H9 (cell line): Measurements from ENCODE around the gene PTPRN2. TPM values are rescaled to one million over a fixed set of nuclear protein-coding genes. Genes with fewer than 3 reads are reported as not detected.

ENCODE experiments used
- DNase-seq: peaks from one replicate; pipeline ENCODE4 v3.0.0-alpha.2; 2017
- H2AFZ ChIP-seq: one replicate; pipeline ENCODE4 v1.6.1; 2013; ENCODE audit warnings: mild to moderate bottlenecking, low read length, control low read depth, moderate library complexity
- H2AK5ac ChIP-seq: 2 replicates; pipeline ENCODE4 v1.6.1; 2013; ENCODE audit warnings: low read length, control low read depth, mixed read lengths; ENCODE audit not compliant: insufficient read length
- H2BK120ac ChIP-seq: one replicate; pipeline ENCODE4 v1.6.1; 2013; ENCODE audit warnings: low read depth, mild to moderate bottlenecking, low read length, control low read depth, inconsistent platforms; ENCODE audit not compliant: poor library complexity, severe bottlenecking
- H2BK12ac ChIP-seq: 2 replicates; pipeline ENCODE4 v1.6.1; 2013; ENCODE audit warnings: low read length, control low read depth, mixed read lengths, low read depth; ENCODE audit not compliant: insufficient read length
- H2BK15ac ChIP-seq: 2 replicates; pipeline ENCODE4 v1.6.1; 2013; ENCODE audit warnings: low read depth, low read length, control low read depth
- H2BK20ac ChIP-seq: one replicate; pipeline ENCODE4 v1.6.1; 2013; ENCODE audit warnings: low read depth, mild to moderate bottlenecking, low read length, control low read depth, inconsistent platforms; ENCODE audit not compliant: poor library complexity, severe bottlenecking
- H2BK5ac ChIP-seq: 2 replicates; pipeline ENCODE4 v1.6.1; 2013; ENCODE audit warnings: low read length, control low read depth, mixed read lengths; ENCODE audit not compliant: insufficient read length
- H3K14ac ChIP-seq: 2 replicates; pipeline ENCODE4 v1.6.1; 2013; ENCODE audit warnings: low read length, control low read depth; ENCODE audit not compliant: insufficient read depth
- H3K18ac ChIP-seq: 2 replicates; pipeline ENCODE4 v1.6.1; 2013; ENCODE audit warnings: low read depth, mild to moderate bottlenecking, mixed read lengths, low read length, control low read depth; ENCODE audit not compliant: insufficient read length
- H3K23ac ChIP-seq: 2 replicates; pipeline ENCODE4 v1.6.1; 2013; ENCODE audit warnings: low read length, control low read depth, mixed read lengths, low read depth; ENCODE audit not compliant: insufficient read length
- H3K23me2 ChIP-seq: 2 replicates; pipeline ENCODE4 v1.6.1; 2013; ENCODE audit warnings: low read depth, mild to moderate bottlenecking, mixed read lengths, low read length, control low read depth; ENCODE audit not compliant: insufficient read length, poor library complexity, severe bottlenecking
- H3K27ac ChIP-seq: 2 replicates; pipeline ENCODE4 v1.5.1; 2013; ENCODE audit warnings: low read length, control low read depth, mixed read lengths, low read depth; ENCODE audit not compliant: insufficient read length
- H3K27me3 ChIP-seq: 2 replicates; pipeline ENCODE4 v1.6.1; 2013; ENCODE audit warnings: low read length, control low read depth, inconsistent platforms; ENCODE audit not compliant: insufficient read depth
- H3K4ac ChIP-seq: 2 replicates; pipeline ENCODE4 v1.6.1; 2013; ENCODE audit warnings: low read depth, mild to moderate bottlenecking, control low read depth, inconsistent platforms, low read length, moderate library complexity
- H3K4me1 ChIP-seq: 2 replicates; pipeline ENCODE4 v1.6.1; 2013; ENCODE audit warnings: low read length, control low read depth, inconsistent platforms; ENCODE audit not compliant: insufficient read depth
- H3K4me2 ChIP-seq: 2 replicates; pipeline ENCODE4 v1.6.1; 2013; ENCODE audit warnings: low read length, control low read depth, mixed read lengths; ENCODE audit not compliant: insufficient read length, insufficient read depth
- H3K56ac ChIP-seq: 2 replicates; pipeline ENCODE4 v1.6.1; 2013; ENCODE audit warnings: low read depth, mild to moderate bottlenecking, mixed read lengths, low read length, control low read depth; ENCODE audit not compliant: insufficient read length
- H3K79me1 ChIP-seq: 2 replicates; pipeline ENCODE4 v1.6.1; 2013; ENCODE audit warnings: low read depth, mild to moderate bottlenecking, moderate library complexity, low read length, control low read depth, inconsistent platforms; ENCODE audit not compliant: insufficient read depth, poor library complexity, severe bottlenecking
- H3K79me2 ChIP-seq: 2 replicates; pipeline ENCODE4 v1.6.1; 2013; ENCODE audit warnings: low read length, control low read depth, inconsistent platforms; ENCODE audit not compliant: insufficient read depth
- H3K9ac ChIP-seq: 2 replicates; pipeline ENCODE4 v1.6.1; 2013; ENCODE audit warnings: low read length, control low read depth, mixed read lengths; ENCODE audit not compliant: insufficient read length; ENCODE audit errors: extremely low read depth
- H3K9me3 ChIP-seq: one replicate; pipeline ENCODE4 v1.6.1; 2013; ENCODE audit warnings: low read depth, low read length, inconsistent platforms; ENCODE audit not compliant: control insufficient read depth
- H3T11ph ChIP-seq: one replicate; pipeline ENCODE4 v1.6.1; 2013; ENCODE audit warnings: mild to moderate bottlenecking, low read length, control low read depth, inconsistent platforms
- H4K20me1 ChIP-seq: one replicate; pipeline ENCODE4 v1.6.1; 2013; ENCODE audit not compliant: control insufficient read depth, insufficient read length, insufficient read depth
- H4K5ac ChIP-seq: 2 replicates; pipeline ENCODE4 v1.6.1; 2013; ENCODE audit warnings: low read depth, mild to moderate bottlenecking, mixed read lengths, low read length, control low read depth; ENCODE audit not compliant: insufficient read length
- H4K8ac ChIP-seq: replicated peaks from 2 replicates; pipeline ENCODE4 v1.6.1; 2013; ENCODE audit warnings: low read length, control low read depth, mixed read lengths, low read depth; ENCODE audit not compliant: insufficient read length
- H4K91ac ChIP-seq: 2 replicates; pipeline ENCODE4 v1.6.1; 2013; ENCODE audit warnings: low read depth, mild to moderate bottlenecking, moderate library complexity, mixed read lengths, low read length, control low read depth; ENCODE audit not compliant: insufficient read length
- H3K27ac Mint-ChIP-seq, 3 experiments: 2 replicates in 2 of 3; 3 replicates in 1 of 3; pipeline ENCODE4 v1.8.0; 2020 to 2021; ENCODE audit warnings: mixed read lengths in 3 of 3, mild to moderate bottlenecking in 1 of 3, moderate library complexity in 1 of 3
- H3K27me3 Mint-ChIP-seq: 2 replicates; pipeline ENCODE4 v1.8.0; 2021; ENCODE audit warnings: low read depth, mild to moderate bottlenecking, moderate library complexity, mixed read lengths
- H3K36me3 Mint-ChIP-seq, 3 experiments: 2 replicates in 2 of 3; 3 replicates in 1 of 3; pipeline ENCODE4 v1.8.0; 2020 to 2021; ENCODE audit warnings: low read depth in 3 of 3, mixed read lengths in 3 of 3; ENCODE audit not compliant: insufficient read depth in 1 of 3
- H3K4me1 Mint-ChIP-seq, 2 experiments: 2 replicates each; pipeline ENCODE4 v1.8.0; 2020; ENCODE audit warnings: mixed read lengths in 2 of 2
- H3K4me3 Mint-ChIP-seq, 2 experiments: 2 replicates in 1 of 2; 3 replicates in 1 of 2; pipeline ENCODE4 v1.8.0; 2020 to 2021; ENCODE audit warnings: mild to moderate bottlenecking in 2 of 2, mixed read lengths in 2 of 2, moderate library complexity in 1 of 2
- H3K9me3 Mint-ChIP-seq, 2 experiments: 2 replicates in 1 of 2; 3 replicates in 1 of 2; pipeline ENCODE4 v1.8.0; 2020; ENCODE audit warnings: mild to moderate bottlenecking in 2 of 2, mixed read lengths in 2 of 2, moderate library complexity in 1 of 2
- WGBS: extraction: QIAGEN DNeasy Blood & Tissue Kit; methylation state at CpG from one replicate; pipeline ENCODE4 v1.1.7; 2013; ENCODE audit warnings: missing lambda C conversion rate, low lambda C conversion rate, mixed read lengths; ENCODE audit not compliant: insufficient read length; ENCODE audit errors: extremely low coverage; 5-methylcytosine and 5-hydroxymethylcytosine counted together
- total RNA-seq: library from RNA; stranded (reverse); gene quantifications from 2 replicates; pipeline ENCODE4 v1.2.1, GENCODE V29; 2021
- TF ChIP-seq, protein P1 (sequence below): fragments of 200-600 bp; sonication (generic); conservative IDR thresholded peaks from 3 replicates; pipeline ENCODE4 v1.8.0; 2021; ENCODE audit warnings: antibody characterized with exemption, mild to moderate bottlenecking

The PTPRN2 gene
- total RNA-seq, 1 experiment from 2014 or later, result 5.2 TPM

DNA sequence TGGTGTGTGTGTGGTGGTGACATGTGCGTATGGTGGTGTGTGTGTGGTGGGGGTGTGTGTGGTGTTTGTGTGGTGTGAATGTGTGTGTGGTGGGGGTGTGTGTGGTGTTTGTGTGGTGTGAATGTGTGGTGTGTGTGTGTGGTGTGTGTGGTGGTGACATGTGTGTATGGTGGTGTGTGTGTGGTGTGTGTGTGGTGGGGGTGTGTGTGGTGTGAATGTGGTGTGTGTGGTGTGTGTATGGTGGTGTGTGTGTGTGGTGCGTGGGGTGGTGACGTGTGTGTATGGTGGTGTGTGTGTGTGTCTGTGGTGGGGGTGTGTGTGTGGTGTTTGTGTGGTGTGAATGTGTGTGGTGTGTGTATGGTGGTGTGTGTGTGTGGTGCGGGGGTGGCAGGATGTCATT is 797.7 kb downstream of the PTPRN2 start:
- Histone ChIP-seq H2BK5ac (no peak overlapping the region), H2BK120ac (no peak overlapping the region), H2AFZ (no peak overlapping the region), H3K4me1 (no peaks in the 10 kb centered on the region), H3K23ac (no peak overlapping the region), H2AK5ac (no peak overlapping the region), H4K8ac (no peak overlapping the region), H4K20me1 (no peaks in the 10 kb centered on the region), H2BK12ac (no peak overlapping the region), H3K18ac (peak overlapping the region; percentile 36), H2BK15ac (no peak overlapping the region), H3K79me2 (no peaks in the 10 kb centered on the region), H3K27me3 (no peaks in the 10 kb centered on the region; the same call in 1 of the 2 replicates), H4K91ac (no peak overlapping the region), H3K79me1 (no peaks in the 10 kb centered on the region), H3K9me3 (no peaks in the 10 kb centered on the region), H3K4ac (no peak overlapping the region), H3K56ac (no peak overlapping the region), H3K23me2 (peaks cover 4% of the 10 kb centered on the region), H3T11ph (no peak overlapping the region), H3K14ac (no peak overlapping the region), H2BK20ac (no peak overlapping the region), H4K5ac (no peak overlapping the region), H3K27ac (no peak overlapping the region), H3K9ac (no peak overlapping the region), H3K4me2 (no peak overlapping the region)
- H3K27ac Mint-ChIP-seq, result peak overlapping the region in 1 of 3 experiments; percentile 6; a peak in 1 of 7 replicates
- no peak for DNase-seq
- TF ChIP-seq, protein P1, sequence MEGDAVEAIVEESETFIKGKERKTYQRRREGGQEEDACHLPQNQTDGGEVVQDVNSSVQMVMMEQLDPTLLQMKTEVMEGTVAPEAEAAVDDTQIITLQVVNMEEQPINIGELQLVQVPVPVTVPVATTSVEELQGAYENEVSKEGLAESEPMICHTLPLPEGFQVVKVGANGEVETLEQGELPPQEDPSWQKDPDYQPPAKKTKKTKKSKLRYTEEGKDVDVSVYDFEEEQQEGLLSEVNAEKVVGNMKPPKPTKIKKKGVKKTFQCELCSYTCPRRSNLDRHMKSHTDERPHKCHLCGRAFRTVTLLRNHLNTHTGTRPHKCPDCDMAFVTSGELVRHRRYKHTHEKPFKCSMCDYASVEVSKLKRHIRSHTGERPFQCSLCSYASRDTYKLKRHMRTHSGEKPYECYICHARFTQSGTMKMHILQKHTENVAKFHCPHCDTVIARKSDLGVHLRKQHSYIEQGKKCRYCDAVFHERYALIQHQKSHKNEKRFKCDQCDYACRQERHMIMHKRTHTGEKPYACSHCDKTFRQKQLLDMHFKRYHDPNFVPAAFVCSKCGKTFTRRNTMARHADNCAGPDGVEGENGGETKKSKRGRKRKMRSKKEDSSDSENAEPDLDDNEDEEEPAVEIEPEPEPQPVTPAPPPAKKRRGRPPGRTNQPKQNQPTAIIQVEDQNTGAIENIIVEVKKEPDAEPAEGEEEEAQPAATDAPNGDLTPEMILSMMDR, result no peak
- H3K9me3 Mint-ChIP-seq, result no peaks in the 10 kb centered on the region
- peaks cover 0 to 3% (median 0%) of the 10 kb centered on the region in 3 experiments; a peak in 1 of 7 replicates for H3K36me3 Mint-ChIP-seq
- WGBS, result no CpG with 5 or more reads among the region's 4 CpGs
- H3K4me3 Mint-ChIP-seq, result no peak overlapping the region
- H3K27me3 Mint-ChIP-seq, result peaks cover 6% of the 10 kb centered on the region
- peaks cover 20 to 26% of the 10 kb centered on the region in 2 experiments for H3K4me1 Mint-ChIP-seq
